GDM1 (cell line): ENCODE measurements around the gene TAL1.

Experiments
- DNase-seq: peaks from one replicate; lab custom pipeline; 2025; lab: John Stamatoyannopoulos, UW

TAL1 gene

DNA sequence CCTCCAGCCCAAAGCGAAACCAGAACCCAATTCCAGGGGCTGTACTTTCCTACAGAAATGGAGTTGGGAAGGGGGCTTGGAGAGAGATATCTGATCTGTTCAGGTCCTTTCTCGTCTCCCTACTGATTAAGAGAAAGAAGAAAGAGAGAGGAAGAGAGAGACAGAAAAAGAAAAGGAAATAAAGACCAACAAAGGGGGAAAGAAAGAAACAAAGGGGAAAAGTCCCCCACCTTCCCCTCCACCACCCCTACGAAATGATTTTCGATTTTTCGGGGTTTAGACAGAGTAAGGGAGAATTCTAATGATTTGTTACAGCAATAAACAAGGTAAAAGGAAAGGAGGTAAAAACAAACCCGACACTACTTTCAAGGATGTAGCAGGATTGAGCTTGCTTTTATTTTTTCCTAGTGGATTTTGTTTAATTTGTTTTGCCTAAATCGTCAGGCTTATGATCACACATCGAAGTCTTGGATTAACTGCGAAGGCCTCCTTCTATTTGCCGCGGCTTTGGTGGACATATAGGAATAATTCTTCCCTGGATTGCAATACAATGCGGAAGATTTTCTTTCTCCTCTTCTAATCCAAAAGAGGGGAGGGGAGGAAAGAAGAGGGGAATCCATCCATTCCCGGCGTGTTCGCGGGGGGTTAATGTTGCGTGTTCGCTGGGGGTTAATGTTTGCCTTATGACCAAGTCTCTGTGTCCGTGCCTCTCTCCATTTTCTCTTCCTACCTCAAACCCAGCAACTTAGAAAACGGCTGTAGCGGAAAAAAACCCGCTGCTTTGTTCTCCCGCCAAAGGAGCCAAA lies 1.9 kb downstream of the TAL1 start:
- no peak for DNase-seq

DNA sequence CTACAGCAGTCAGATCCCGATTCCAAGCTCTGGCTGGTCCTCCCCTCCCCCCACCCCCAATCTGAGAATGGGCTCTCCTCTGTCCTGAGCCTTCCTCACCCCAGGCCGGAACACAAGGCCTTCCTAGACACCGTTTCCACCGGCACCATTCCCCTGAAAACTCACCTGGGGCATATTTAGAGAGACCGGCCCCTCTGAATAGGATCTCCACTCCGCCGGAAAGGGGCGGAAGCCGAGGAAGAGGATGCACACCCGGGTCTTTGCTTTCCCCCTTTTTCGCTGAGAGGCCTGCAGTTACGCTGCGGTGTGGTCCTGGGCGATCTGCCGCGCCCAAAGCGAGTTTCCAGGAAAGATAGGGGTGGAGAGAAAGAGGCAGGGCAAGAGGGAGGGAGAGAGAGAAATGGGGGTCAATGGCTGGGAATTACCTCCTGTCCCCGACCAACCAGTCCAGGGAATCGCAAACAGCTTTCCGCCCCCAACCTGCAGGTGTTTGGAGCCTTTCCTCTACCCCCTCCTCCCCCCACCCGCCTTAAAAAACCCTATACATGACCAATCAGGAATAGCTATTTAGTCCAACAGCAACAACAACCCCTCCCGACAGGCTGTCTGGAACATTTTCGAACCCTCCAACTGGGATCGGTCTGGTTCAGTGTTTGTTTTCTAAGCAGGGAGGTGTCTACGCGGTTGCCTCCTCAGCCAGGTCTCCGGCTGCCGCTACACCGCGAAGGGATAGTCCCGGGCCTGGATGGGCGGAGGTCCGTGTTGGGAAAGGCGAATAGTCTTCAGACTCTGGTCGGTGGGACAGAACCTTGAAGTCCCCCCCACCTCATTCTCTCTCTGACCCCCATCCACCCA lies 2.8 kb downstream of the TAL1 start:
- no peak for DNase-seq

DNA sequence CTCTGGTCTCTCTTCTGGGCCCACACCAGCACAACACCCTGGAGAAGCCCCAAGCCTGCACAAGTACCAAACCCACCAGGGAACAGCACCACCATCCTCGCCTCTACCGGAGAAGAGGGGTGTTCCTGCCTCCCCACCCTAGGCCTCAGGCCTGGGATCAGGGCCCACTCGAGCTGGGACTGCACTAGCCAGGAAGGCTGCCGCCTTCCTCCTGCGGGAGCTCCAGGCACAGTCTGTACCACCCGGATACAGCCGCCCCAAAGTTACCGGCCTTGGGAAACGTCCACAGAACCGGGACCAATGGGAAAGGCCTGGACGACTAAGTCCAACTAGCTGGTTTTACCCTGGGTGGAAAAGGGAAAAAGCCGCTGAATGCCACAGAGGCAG lies 3.4 kb downstream of the TAL1 start:
- DNase-seq, result no peak

DNA sequence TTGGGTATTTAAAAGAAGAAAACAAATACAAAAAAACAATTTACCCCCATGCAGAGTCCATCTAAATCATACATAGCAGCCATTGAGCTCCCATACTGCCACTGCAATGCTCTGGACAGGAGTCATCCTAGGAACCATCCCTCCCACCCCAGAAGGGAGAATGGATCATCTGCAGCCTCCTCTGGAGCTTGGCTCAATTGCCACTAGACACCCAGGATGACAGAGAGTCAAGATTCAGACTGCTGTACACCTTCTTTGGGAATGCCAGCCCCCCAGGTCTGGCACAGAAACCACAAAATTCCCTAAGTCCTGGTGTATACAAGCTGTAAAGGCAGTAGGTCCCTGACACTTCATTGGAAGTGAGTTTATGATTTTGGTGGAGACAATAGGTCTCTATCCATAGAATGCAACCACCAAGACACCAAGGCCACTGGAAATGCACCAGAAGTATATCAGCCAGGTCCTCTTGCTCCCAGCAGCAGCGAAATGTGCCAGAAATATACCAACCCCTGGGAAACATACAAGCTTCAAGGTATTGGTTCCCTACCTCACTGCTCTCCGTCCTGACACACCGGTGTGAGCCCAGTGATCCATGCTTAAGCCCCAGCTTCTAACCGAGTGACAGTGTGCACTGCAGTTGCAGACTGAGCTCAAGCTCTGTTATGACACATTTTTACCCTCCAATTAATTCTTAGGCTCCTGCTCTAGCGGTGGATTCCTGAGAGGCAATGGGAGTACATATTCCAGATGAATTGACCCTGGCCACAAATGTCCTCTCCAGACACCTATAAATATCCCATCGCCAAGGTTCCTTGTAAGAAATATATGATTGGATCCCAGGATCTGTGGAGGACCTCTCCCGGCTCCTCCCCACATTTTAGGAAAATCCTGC lies 4.4 kb downstream of the TAL1 start:
- no peak for DNase-seq

DNA sequence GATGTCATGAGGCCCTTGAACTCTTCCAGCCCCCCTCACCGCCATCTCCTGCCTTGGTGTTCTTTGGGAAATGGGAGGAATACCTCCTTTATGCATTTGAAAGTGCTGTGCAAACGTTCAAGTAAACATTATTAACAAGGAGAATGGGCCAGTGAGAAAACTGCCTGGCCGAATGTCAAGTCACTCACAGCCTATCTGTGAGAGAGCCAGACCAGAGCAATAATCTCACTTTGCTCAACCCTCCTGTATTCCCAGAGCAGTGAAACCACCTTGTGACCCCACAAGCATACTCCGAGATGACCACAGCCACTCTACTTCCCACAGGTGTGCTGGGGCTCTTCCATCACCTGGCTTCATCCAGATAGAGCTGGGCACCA lies 5.2 kb downstream of the TAL1 start:
- no peak for DNase-seq

DNA sequence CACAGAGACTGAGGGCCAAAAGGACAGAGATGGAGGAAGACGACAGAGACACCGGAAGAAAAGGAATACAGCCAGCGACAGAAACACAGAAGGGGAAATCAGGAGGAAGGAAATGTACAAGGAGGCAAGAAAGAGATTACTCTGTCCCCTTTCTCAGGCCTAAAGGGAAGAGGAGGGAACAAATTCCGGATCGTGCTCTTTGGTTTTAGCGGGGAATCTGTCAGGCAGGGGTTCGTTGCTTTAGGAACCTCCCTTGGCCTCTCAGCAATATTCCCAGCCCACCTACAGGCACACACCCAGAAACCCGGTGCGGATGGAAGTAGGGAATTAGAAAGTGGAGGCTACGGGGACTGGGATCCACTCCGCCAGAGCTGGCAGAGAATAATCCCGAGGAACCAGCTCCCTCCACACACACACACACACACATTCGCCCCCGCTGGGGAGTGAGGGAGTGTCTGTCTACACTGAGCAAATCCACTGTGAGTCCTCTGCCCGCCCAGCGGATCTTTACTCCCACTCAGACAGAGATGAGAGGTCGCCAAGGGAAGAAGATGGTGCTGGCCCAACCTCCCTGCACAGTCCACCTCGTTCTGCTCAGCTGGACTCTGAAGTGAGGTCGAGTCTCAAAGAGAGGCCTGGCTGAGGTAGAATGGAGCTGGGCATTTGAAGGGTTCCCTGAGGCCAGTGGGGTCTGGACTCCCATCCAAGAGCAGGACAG lies 5.7 kb downstream of the TAL1 start:
- no peak for DNase-seq

DNA sequence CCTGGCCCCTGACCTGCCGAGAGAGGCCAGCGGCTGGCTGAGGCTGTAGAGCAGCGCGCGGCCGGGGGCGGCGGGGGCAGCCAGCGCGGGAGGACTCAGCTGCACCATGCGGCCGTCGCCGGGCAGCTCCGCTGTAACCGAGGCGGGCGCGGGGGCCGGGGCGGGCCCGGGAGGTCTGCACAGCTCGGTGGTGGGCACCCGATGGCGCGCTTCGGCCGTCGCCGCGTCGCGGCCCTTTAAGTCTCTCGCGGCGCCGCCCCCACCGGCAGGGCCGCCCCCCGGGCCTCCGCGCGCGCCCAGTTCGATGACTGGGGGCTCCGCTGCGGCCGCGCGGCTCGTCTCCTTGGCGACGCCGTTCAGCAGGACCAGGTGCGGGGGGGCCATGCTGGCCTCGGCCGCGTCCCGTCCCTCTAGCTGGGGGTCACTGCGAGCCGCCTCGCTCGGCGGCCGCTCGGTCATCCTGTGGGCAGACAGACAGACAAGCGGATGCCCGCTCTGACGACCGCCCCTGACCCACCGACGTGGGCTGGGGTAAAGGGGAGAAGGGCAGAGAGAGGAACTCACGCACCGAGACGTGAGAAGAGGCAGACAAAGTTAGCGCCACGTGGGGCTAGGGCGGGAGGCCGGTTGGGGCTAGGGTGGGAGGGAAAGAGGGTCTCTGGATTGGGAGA lies 6.5 kb downstream of the TAL1 start:
- no peak for DNase-seq

DNA sequence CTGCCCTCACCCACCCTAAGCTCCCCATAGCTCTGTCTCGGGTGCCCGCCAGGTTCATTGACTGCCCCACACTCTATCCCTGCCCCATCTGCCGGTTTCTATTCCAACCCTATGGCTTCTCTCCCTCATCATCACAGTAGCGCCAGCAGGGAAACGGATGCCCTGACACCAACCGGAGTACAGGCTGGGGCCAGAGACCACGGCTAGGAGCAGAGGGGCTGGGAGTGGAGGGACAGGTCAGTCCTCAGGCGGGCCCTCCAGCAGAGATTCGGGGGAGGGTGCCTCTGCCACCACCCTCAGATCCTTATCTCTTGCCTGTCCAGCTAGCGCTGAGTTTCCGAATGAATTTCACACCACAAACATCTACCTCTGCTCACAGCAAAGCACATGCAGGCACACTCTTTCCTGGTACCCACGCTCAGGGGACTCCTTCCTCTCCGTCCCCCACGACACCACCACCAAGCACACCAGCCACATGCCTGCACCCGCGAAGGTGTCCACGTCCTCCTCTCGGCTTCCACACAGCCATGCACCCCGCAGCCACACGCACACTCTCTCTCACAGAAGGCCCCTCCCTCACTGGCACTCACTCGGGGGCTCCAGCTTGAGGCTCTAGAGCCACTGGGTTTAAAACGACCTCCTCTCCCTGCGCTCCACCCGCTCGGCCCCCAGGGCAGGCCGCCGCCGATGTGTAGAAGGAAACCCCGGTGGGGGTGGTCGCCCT lies 7.2 kb downstream of the TAL1 start:
- no peak for DNase-seq

DNA sequence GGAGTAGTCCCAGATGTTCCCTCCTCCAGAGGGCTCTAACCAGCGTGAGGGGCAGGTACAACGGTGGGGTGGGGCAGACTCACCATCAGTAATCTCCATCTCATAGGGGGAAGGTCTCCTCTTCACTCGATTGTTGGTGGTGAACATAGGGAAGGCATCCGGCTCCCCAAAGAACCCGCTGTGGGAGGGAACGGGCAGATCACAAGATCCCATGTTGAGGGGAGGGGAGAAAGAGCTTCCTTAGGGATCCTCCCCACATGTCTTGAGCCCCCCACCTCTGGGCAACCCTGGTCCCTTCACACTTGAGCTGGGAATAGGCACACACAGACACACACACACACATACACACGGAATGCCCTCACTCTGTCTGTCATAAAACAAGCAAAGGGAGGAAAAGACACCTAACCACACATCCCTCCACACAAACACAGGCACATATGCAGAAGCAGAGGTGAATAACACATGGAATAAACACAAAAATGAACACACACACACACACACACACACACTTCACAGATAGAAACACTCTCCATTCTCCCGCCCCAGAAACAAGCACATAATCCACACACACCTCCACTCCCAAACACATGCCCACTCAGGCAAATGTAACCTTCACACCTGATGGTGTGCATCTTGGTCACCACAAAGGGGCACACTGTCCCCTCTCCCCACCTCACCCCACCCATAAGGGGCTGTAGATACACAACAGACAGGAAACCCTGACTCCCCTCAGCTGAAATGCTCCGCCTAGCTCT lies 7.9 kb downstream of the TAL1 start:
- no peak for DNase-seq

DNA sequence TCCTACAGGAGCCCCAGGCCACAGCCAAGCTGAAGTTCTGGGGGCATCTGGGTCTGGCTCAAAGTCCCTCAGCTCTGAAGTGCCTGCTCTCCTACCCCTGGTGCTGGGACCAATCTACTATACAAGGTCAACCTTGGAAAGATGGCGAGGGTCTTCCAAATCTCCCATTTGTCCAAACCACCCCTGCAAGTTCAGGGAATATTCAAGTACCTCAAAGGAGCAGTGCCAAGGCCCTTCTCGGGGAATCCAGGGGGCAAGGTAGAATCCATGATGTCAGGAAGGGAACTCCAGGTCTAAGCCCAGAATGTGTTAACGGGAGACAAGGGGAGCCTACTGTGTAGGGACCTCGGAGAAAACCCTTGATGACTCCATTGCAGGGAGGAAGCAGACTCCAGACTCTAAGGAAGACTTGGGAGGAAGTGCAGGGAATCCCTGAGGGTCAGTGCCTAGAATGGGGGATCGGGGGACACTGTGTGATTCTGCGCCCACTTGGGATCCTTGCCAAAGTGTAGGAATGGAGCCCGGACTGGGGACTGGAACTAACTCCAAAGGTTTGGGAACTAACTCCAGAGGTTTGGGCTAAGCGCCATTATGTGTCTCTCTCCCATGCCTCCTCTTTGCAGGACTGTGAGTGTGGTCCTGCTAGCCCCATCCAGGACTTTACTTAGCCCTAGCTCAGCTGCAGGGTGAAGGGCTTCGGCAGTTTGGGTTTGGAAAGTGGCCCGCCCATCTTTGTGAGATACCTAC lies 8.7 kb downstream of the TAL1 start:
- no peak for DNase-seq

DNA sequence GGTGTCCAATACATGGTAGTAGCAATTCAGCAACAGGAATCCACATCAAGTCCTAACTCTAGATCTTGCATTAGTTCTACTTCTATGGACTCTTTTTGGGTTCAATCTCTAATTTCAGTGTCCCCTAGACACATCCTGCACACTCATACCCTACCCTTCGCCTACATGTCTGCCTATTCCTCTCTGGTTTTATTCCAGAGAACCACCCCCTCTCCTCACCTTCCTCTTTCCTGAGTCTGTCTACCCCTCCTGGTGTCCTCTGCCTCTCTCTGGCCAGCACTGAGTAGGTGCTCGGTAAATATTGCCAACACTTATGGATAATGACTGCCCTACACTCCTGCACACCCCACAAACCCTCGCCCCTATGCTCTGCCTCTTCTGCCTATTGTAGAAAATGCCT lies 9.5 kb downstream of the TAL1 start:
- DNase-seq, result no peak

DNA sequence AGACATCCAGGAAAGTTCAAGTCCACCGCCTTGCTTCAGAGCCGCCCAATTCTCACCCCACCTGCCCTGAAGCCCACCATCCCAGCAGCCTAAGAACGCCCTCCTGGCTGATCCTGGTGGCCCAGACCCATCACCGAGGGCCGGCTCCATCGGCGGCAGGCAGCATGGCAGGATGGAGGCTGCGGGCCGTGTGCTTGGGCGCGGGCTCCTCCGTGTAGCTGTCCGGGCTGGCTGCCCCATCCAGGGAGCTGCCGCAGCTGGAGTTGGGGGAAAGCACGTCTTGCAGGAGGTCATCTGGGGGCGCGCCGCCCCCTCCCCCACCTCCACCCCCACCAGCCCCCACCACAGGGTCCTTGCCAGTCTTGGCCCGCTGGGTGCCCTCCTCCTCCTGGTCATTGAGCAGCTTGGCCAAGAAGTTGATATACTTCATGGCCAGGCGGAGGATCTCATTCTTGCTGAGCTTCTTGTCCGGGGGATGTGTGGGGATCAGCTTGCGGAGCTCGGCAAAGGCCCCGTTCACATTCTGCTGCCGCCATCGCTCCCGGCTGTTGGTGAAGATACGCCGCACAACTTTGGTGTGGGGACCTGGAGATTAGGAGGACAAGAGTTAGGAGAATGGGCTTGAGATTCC lies 12.3 kb downstream of the TAL1 start:
- no peak for DNase-seq

DNA sequence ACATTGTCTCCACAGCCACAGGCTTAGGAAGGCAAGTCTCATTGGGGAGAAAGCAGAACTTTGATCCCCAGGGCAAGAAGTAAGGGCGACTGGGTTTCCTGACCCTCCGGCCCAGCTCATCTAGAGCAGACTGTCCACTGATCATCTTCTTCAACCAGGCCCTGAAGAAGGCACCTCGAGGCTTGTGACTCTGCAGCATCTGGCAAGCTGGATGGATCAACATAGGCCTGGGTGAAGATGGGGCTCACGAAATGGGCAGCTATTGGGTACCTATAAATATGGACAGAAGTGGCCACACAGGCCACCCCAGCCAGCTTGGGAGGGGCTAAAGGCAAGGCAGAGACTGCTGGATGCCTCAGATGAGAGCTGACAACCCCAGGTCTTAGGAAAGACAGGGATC lies 13.0 kb downstream of the TAL1 start:
- no peak for DNase-seq

DNA sequence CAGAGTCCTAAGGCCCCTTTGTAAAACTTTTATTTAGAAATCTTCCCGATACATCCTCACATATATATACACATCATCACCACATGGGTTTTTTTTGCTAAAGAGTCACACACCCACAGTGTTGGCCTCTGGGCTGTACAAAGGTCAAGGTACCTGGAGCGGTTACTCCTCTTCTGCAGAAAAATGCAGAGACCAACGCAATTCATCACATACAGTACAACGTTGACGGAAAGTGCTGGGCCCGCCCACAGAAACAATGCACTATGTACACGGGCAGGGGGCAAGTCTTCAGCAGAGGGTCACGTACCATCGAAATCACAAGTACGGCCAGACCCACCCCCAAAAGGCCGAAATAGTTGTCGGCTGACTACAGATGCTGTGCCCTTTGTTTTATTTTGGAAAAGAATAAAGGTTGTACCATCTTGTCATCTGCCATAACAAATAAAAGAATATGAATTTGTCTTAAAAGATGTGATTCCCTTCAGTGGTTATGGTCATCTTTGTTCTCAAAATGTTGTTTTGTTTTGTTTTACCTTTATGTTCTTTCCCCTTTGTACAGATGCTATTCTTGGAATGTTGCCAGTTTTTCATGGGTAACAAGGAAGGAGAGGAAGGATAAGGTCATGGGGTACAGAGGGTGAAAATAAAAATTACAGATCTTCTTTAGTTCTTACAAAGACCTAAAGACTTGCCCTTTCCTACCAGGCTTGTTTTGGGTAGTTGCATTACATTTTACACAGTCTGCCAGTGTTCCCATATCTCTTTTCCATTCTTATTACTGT lies 15.6 kb downstream of the TAL1 start:
- DNase-seq, result no peak

DNA sequence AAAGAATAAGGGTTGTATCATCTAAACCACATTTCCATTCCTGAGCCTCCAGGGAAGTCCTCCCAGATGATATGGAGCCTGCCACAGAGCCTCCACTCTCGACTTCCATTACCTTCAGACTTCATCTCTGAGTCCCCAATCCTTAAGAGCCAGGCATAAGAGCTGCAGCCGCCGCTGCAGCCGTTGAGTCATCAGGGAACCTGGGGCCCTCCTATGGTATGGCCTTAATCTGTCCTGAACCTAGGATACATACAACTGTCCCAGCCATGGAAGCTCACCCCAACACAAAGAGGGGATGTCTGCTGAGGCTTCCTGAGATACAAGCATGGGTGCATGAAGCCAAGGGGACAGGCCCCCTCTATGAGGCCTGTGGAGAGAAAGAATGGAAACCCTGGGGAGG lies 16.3 kb downstream of the TAL1 start:
- DNase-seq, result no peak

DNA sequence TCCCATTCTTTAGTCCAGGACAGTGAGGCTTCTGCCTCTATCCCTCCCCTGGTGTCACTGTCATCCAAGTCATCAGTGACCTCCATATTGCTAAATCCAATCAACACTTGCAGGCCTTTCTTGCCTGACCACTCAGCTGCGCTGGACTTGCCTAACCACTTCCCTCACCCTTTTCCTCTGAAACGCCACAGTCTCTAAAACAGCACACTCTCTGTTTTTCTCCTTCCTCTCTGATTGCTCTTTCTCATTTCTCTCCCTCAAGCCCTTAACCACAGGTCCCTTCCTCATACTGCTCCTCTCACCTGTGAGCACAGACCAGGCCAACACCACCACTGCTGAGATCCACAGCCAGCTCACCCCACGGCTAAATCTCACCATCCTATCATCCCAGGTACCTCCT lies 17.5 kb downstream of the TAL1 start:
- no peak for DNase-seq

DNA sequence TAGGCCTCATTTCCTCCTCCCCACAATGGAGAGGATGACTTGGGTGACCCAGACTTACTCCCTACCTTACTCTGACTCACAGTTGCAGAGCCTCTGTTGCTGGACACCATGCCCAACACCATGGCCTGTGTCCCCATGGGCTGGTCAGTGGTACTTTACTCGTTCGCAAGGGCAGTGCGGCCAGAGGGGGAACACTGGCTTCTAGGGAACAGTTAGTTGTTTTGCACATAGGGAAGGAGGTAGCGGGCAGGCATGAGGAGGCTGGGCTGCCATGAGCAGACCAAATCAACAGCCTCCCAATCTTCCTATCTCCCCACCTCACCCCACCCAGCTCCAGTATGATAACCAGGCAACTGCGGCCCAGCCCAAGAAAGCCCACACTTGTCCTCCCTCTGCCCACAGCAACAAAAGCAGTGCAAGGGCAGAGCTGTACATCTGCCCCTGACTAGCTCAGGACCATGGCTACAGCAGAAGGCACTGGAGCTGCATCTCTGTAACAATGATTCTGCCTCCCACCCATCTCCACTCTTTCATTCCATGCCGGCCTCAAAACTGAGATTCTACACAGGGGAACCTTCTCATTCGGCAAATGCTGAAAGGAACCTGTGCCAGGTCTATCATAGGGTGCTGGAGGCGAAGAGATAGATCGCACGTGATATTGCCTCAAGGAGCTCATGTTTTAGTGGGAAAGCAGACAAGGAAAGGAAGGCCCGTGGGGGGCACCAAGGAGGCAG lies 18.6 kb downstream of the TAL1 start:
- DNase-seq, result no peak
